Cardiac fibroblast (primary cell): ENCODE measurements around the gene MACROD2.

ENCODE experiments used
- DNase-seq, 2 donors: peaks; one replicate each; pipeline versions ENCODE4 v3.0.0 to v3.0.0-alpha.2; 2010; ENCODE audit warnings: low read depth in 2 of 2
- H3K4me3 ChIP-seq, 2 donors: replicated peaks in 1 of 2; 1 replicate in 1 of 2; 2 replicates in 1 of 2; pipeline ENCODE4 v1.5.1; 2011; ENCODE audit warnings: low read depth in 2 of 2, low read length in 2 of 2, mild to moderate bottlenecking in 2 of 2, moderate library complexity in 1 of 2
- CTCF ChIP-seq: IDR thresholded peaks from one replicate; pipeline ENCODE4 v1.5.1; 2011; ENCODE audit warnings: low read depth, mild to moderate bottlenecking, low read length, inconsistent platforms

MACROD2 gene

GRCh38 chr20:15561707-15562404, 1566.5 kb downstream of the MACROD2 start:
- no peak for TF ChIP-seq CTCF

GRCh38 chr20:15563836-15564235, 1568.5 kb downstream of the MACROD2 start:
- DNase-seq = no peak
- H3K4me3 ChIP-seq = no peak overlapping the region
- no peak for TF ChIP-seq CTCF

More at GRCh38 chr20:15561707-15562404, 1566.5 kb downstream of the MACROD2 start:
- DNase-seq = no peak
- H3K4me3 ChIP-seq = no peak overlapping the region

- no peak overlapping the region for H3K4me3 ChIP-seq
- DNase-seq = no peak
- TF ChIP-seq CTCF = no peak
Observed at GRCh38 chr20:15564981-15565380, 1569.7 kb downstream of the MACROD2 start.

GRCh38 chr20:15565786-15566185, 1570.5 kb downstream of the MACROD2 start:
- no peak overlapping the region for H3K4me3 ChIP-seq
- no peak for TF ChIP-seq CTCF
- DNase-seq = no peak

GRCh38 chr20:15567219-15567618, 1571.9 kb downstream of the MACROD2 start:
- no peak overlapping the region for H3K4me3 ChIP-seq
- no peak for TF ChIP-seq CTCF
- DNase-seq = no peak

- no peak for DNase-seq
- H3K4me3 ChIP-seq = no peak overlapping the region
- no peak for TF ChIP-seq CTCF
Observed at GRCh38 chr20:15570156-15570555, 1574.8 kb downstream of the MACROD2 start.

GRCh38 chr20:15571056-15571455, 1575.7 kb downstream of the MACROD2 start:
- no peak overlapping the region for H3K4me3 ChIP-seq
- no peak for TF ChIP-seq CTCF
- no peak for DNase-seq
